ACC112 (cell line): Measurements from ENCODE around the gene GRAMD4.

ENCODE experiments used
- H2AFZ ChIP-seq: fragments of 200-600 bp; sonication (generic); one replicate; pipeline ENCODE4 v1.6.0; 2017; ENCODE audit warnings: antibody characterized with exemption, low read length; ENCODE audit not compliant: unreplicated experiment
- H3K27ac ChIP-seq: fragments of 200-600 bp; sonication (generic); 2 replicates; pipeline ENCODE4 v1.5.1; 2014; ENCODE audit warnings: low read depth, mild to moderate bottlenecking, antibody characterized with exemption, low read length, moderate library complexity
- H3K27me3 ChIP-seq: fragments of 200-600 bp; sonication (generic); 2 replicates; pipeline ENCODE4 v1.6.1; 2014; ENCODE audit warnings: mild to moderate bottlenecking, antibody characterized with exemption, low read length, moderate library complexity, mixed read lengths; ENCODE audit not compliant: insufficient read depth
- H3K36me3 ChIP-seq: fragments of 200-600 bp; sonication (generic); 2 replicates; pipeline ENCODE4 v1.6.1; 2016; ENCODE audit warnings: mild to moderate bottlenecking, antibody characterized with exemption, low read length, moderate library complexity, mixed read lengths; ENCODE audit not compliant: insufficient read depth
- H3K4me1 ChIP-seq: fragments of 200-600 bp; sonication (generic); one replicate; pipeline ENCODE4 v1.6.1; 2016; ENCODE audit warnings: low read length, mixed read lengths; ENCODE audit not compliant: insufficient read depth, unreplicated experiment, control insufficient read depth
- H3K4me3 ChIP-seq: fragments of 200-600 bp; sonication (generic); 2 replicates; pipeline ENCODE4 v1.5.1; 2014; ENCODE audit warnings: mild to moderate bottlenecking, low read depth, low read length
- H3K79me2 ChIP-seq: fragments of 200-600 bp; sonication (generic); one replicate; pipeline ENCODE4 v1.6.0; 2016; ENCODE audit warnings: low read length; ENCODE audit not compliant: control insufficient read depth, unreplicated experiment, insufficient read depth

GRAMD4 gene

DNA sequence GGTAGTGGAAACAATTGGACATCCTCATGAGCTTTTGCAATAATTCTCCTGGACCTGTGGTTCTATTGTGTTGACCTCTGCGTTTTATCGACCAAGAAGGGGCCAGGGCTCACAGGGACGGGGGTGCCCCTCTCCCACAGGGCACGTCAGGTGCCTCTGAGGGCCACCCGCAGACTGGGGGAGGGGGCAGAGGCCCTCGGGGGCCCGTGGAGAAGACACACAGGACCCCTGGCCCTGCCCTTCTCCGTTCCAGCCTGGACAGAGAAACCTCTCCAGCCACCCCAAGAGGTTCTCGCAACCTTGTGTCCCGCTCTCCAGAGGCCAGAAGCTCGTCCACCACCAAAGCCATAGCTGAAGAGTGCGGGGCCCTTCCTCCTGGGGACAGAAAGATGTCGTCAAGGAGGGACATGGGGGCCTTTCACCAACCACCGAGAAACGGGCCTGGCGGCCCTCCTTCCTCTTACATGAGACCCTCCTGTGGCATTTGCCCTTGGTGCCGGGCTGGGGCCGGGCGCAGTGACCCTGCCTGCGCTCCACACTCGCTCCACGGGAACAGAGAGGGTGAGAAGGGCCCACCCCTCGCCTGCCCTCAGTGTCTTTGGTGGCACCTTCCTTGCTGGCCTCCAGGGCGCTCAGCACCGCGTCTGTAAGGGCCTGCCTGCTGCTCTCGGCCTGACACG is 57.3 kb downstream of the GRAMD4 start:
- Histone ChIP-seq H3K79me2 (no peaks in the 10 kb centered on the region), H2AFZ (no peak overlapping the region), H3K36me3 (no peaks in the 10 kb centered on the region), H3K27me3 (no peaks in the 10 kb centered on the region), H3K4me1 (no peaks in the 10 kb centered on the region), H3K27ac (no peak overlapping the region), H3K4me3 (no peak overlapping the region)

DNA sequence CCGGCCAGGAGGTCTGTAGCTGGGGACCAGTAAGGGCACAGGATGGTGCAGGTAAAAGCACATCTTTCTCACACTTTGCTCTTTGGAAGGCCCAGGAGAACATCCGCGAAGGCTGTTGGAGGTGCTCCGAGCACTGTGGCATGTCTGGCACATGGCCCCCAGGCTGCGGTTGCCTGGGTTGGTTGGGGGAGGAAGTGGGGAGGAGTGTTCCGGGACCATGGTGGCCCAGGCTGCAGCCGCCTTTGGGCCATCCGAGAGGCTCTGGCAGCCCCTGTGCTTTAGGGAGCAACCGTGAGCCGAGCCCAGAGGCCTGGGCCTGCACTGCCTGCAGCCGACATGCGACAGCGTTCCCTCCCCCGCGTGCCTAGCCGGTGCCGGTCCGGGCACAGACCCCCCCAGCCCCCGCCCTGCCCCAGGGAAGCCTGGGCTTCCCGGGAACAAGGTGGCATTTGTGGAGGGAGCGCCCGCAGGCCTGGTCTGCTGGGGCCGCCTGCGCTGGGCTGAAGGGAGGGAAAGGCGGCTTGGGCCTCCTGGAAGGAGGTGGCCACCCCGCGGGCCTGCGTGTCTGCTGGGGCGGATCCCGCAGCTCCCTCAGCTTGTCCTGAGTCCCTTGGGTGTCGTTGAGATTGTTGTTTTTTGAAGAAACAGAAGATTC is 57.9 kb downstream of the GRAMD4 start:
- H3K79me2 ChIP-seq = no peaks in the 10 kb centered on the region
- H3K27ac ChIP-seq = no peak overlapping the region
- H3K4me1 ChIP-seq = no peaks in the 10 kb centered on the region
- no peaks in the 10 kb centered on the region for H3K36me3 ChIP-seq
- no peak overlapping the region for H3K4me3 ChIP-seq
- no peaks in the 10 kb centered on the region for H3K27me3 ChIP-seq
- H2AFZ ChIP-seq = no peak overlapping the region

DNA sequence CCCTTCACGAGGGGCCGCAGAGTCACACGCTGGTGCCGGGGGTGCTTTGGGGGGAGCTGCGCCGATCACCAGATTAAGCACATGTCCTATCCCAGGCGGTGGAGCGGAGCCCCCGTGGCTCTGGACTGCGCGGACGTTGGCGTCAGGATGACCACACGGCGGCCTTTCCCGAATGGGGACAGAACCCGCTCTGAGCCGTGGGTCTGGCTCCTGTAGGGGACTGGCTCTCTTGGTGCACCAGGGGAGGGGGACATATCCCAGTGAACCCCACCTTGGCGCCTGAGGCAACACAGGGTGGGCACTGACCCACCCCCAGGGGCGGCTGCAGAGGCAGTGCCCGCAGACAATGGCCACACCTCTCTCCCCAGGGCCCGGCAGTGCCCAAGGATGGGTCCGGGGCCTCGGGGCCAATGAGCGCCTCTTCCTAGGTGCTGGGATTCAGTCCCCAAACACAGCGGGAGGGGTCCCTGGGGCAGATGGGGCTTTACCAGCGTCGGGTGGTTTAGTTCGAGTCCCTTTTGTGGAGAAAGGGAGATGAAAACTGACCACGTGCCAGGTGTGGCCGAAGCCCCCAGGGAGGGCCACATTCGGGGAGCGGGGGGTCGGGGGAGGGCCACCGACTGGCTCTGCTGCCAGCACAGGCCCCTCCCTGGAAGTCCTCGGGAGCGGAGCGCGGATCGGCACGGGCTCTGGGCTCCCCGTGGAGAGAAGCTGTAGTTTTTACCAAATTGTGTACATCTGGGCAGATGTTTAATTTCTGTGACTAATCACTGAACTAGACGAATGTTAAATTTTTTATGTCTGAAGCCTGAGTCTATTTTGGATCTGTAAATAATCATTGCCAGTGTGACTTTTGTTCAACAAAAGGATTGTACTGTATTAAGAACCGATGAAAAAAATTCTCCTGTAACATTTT is 58.9 kb downstream of the GRAMD4 start:
- H3K27ac ChIP-seq = no peak overlapping the region
- no peaks in the 10 kb centered on the region for H3K36me3 ChIP-seq
- no peak overlapping the region for H3K4me3 ChIP-seq
- H2AFZ ChIP-seq = no peak overlapping the region
- H3K4me1 ChIP-seq = no peaks in the 10 kb centered on the region
- H3K27me3 ChIP-seq = no peaks in the 10 kb centered on the region
- no peaks in the 10 kb centered on the region for H3K79me2 ChIP-seq

DNA sequence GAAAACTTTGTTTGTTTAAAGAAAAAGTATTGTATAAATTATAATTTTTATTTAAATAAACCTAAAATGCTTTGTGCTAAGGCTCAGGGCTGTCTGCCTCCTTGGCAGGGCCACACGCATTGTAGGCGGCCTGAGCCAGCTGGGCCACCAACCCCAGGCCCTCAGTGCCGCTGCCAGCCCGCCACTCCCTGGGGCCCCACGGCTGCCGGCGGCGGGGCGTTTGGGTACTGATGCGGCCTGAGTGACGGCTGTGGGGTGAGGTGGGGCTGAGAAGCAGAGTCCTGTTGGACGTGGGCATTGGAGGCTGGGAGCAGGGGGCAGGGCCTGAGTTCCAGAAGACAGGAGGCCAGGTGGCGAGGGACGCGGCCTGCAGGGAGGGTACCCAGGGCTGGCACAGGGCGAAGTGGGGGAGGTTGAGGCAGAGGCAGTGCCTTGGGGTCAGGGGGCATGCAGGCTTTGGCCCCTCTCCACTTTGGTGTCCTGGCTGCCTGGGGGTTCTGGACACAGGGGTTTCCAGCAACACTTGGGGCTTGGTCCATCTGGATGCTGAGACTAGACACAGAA is 59.6 kb downstream of the GRAMD4 start:
- no peak overlapping the region for H3K4me3 ChIP-seq
- H3K27ac ChIP-seq = no peak overlapping the region
- no peaks in the 10 kb centered on the region for H3K27me3 ChIP-seq
- no peaks in the 10 kb centered on the region for H3K79me2 ChIP-seq
- H3K4me1 ChIP-seq = no peaks in the 10 kb centered on the region
- H2AFZ ChIP-seq = no peak overlapping the region
- H3K36me3 ChIP-seq = no peaks in the 10 kb centered on the region

DNA sequence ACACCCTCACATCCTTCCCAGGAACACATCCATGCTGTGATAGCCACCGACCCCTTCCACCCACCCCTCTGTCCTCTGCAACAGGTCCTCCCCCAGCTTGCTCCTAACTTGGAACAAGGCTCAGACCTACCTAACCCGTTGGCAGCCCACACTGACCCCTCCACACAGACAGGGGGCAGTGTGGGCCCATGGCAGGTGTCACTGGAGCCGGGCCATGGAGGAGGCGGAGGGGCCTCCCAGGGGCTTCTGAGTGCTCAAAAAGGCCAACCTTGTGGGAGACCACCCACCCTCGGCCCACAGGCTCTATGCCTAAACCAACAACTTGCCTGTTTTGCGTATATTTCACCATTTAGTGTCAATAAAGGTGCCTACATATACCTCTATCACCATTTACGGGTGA is 60.8 kb downstream of the GRAMD4 start:
- no peaks in the 10 kb centered on the region for H3K36me3 ChIP-seq
- H3K4me1 ChIP-seq = no peaks in the 10 kb centered on the region
- H3K27ac ChIP-seq = no peak overlapping the region

DNA sequence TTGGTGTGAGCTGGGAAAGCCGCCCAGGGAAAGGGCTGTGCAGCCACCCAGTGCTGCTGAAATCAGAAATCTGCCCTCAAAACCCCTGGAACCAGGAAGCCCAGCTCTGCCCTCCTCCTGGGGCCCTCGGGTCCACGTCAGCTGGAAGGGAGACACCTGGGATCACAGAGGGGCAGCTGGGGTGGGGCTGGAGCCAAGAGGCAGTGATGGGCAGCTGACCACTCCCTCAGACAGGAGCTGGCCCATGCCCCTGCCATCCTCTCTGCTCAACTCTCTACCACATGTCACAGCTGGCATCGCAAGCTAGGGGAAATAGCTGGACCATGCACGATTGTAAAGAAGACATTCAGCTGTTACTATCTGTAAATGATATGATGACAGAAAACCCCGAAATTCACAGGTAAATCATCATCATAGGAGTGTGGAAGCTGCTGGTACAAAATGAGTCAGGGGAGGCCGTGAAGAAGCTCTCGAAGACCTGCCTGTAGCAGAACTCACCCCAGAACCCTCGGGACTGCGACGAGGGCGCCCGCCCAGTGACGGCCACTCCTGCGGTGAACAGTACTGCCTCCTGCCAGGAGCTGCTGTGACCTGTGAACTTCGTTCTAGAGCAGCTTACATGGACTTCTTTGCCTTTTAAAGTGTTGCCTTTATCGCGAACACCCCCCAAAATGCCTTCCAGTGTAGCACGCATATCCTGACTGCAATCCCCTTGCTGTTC is 62.0 kb downstream of the GRAMD4 start:
- Histone ChIP-seq H3K27me3 (no peaks in the 10 kb centered on the region), H3K4me1 (no peaks in the 10 kb centered on the region), H2AFZ (no peak overlapping the region), H3K27ac (no peak overlapping the region), H3K4me3 (no peak overlapping the region), H3K79me2 (no peaks in the 10 kb centered on the region), H3K36me3 (no peaks in the 10 kb centered on the region)

More for the DNA sequence above, 60.8 kb downstream of the GRAMD4 start:
- Histone ChIP-seq H3K4me3 (no peak overlapping the region), H3K79me2 (no peaks in the 10 kb centered on the region), H3K27me3 (no peaks in the 10 kb centered on the region), H2AFZ (no peak overlapping the region)

DNA sequence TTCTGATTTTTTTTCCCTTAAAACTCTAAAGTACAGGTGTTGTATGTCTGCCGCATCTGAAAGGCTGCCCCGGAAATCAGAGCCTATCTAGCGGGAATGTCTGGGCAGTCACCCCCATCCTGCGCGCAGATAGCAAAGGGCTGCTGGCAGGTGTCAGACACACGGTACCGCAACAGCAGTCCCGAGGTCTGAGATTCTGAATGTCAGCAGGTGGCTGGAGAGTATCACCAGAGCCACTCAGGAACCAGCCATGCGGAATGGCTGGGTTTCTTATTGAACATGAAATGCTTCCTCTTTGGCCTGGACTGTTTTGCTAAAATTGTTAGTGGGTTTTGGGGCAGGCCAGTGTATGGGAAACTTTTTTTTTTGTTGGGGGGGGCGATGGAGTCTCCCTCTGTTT is 64.5 kb downstream of the GRAMD4 start:
- Histone ChIP-seq H3K4me1 (no peaks in the 10 kb centered on the region), H3K79me2 (no peaks in the 10 kb centered on the region), H2AFZ (no peak overlapping the region), H3K4me3 (no peak overlapping the region), H3K36me3 (no peaks in the 10 kb centered on the region), H3K27ac (no peak overlapping the region), H3K27me3 (no peaks in the 10 kb centered on the region)

DNA sequence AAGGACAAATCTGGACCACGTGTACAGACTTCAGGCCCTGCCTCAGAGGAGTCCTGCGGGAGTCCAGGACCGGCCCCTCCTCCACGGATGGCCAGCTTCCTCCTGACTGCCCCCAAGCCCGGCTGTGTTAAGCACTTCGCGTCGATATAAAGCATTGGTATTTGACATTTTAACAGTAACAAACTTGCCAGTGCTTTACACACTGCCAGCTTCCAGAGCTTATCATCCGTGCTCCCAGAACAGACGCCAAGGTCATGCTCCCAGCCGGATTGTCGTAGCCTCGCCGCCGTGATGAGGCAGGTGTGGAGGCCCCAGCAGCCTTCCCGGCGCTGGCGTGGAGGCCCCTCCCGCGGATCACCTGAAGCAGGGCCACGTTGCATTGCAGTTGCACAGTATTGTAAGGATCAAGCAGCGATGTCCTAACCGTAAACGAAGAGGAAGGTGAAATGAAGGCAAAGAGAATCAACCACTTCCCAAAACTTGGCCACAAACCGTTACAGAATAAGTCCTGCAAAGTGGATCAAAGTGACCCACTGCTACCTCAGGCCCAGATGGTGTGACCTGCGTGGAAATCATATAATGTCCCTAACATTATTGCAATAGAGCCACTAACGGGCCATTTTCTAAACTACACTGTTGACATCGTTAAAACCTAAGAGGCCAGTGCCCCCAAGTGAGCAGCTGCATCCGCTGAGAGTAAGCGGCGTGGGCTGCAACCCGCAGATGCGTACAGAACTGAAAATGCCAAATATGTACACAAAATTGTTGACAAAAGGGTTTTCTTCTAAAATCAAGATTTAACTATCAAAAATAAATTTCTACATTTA is 66.2 kb downstream of the GRAMD4 start:
- H3K27me3 ChIP-seq = no peaks in the 10 kb centered on the region
- H2AFZ ChIP-seq = no peak overlapping the region
- no peaks in the 10 kb centered on the region for H3K36me3 ChIP-seq
- H3K4me3 ChIP-seq = no peak overlapping the region
- no peak overlapping the region for H3K27ac ChIP-seq
- H3K79me2 ChIP-seq = no peaks in the 10 kb centered on the region
- H3K4me1 ChIP-seq = no peaks in the 10 kb centered on the region

DNA sequence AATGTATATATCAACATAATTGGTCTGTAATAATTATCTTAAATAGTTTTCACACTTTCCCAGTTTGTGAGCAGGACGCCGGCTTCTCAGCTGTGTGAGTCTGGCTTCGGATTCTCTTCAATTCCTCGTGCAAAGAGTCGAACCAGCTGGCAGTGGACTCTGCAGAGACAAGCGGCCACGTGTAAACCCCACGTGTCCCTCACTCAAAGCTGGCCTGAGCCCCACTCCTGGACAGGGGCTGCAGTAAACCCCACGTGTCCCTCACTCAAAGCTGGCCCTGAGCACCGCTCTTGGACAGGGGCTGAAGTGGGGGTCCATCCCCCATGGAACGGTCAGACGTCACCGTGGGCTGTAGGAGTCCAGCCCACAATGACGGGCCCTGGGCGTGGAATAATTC is 66.9 kb downstream of the GRAMD4 start:
- Histone ChIP-seq H3K79me2 (no peaks in the 10 kb centered on the region), H3K4me1 (no peaks in the 10 kb centered on the region), H3K36me3 (no peaks in the 10 kb centered on the region), H3K4me3 (no peak overlapping the region), H3K27me3 (no peaks in the 10 kb centered on the region), H3K27ac (no peak overlapping the region), H2AFZ (no peak overlapping the region)
